WTC11 (cell line): ENCODE data around the gene TP53INP2.

Source experiments
- ATF2 ChIP-seq: sonication (generic); formaldehyde crosslinking; IDR thresholded peaks from 2 replicates; pipeline ENCODE4 v1.8.1; 2022; ENCODE audit warnings: low read depth, missing genetic modification reagents, borderline replicate concordance
- CREM ChIP-seq: sonication (generic); formaldehyde crosslinking; IDR thresholded peaks from 2 replicates; pipeline ENCODE4 v1.8.1; 2022; ENCODE audit warnings: mild to moderate bottlenecking, missing genetic modification reagents, moderate library complexity
- MAX ChIP-seq: sonication (generic); formaldehyde crosslinking; IDR thresholded peaks from 2 replicates; pipeline ENCODE4 v1.8.0; 2022; ENCODE audit warnings: mild to moderate bottlenecking, missing genetic modification reagents
- NR2C2 ChIP-seq: sonication (generic); formaldehyde crosslinking; IDR thresholded peaks from 2 replicates; pipeline ENCODE4 v1.8.0; 2022; ENCODE audit warnings: mild to moderate bottlenecking, missing genetic modification reagents
- PRRX2 ChIP-seq: fragments of 250-450 bp; sonication (Bioruptor Pico); IDR thresholded peaks from 2 replicates; pipeline ENCODE4 v1.8.0; 2021; ENCODE audit warnings: mild to moderate bottlenecking
- TF ChIP-seq, protein P1 (sequence below): fragments of 200-600 bp; IDR thresholded peaks from 2 replicates; pipeline ENCODE4 v1.8.0; 2022; ENCODE audit warnings: antibody characterized with exemption
- TF ChIP-seq, protein P2 (sequence below): sonication (generic); formaldehyde crosslinking; IDR thresholded peaks from 2 replicates; pipeline ENCODE4 v1.8.1; 2023; ENCODE audit warnings: mild to moderate bottlenecking, missing genetic modification reagents, moderate library complexity

DNA sequence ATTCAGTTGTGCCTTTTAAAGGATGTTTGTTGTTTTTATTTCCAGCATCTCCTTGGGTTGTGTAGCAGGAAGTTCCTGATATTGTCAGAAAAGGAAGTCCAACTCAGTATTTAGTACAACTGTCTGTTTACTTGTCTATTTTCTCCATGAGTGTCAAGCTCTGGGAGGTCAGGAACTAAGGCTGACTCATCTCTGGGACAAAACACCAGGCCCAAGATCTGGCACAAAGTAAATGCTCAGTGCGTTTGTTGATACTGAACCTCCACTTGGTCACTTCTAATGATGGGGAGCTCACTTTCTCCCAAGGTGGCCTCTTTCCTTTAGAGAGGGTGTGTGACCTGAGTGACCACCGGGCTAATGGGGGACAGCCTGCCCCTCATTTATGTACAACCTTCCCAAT, 14.7 kb upstream of the TP53INP2 start:
- TF ChIP-seq, protein P1, sequence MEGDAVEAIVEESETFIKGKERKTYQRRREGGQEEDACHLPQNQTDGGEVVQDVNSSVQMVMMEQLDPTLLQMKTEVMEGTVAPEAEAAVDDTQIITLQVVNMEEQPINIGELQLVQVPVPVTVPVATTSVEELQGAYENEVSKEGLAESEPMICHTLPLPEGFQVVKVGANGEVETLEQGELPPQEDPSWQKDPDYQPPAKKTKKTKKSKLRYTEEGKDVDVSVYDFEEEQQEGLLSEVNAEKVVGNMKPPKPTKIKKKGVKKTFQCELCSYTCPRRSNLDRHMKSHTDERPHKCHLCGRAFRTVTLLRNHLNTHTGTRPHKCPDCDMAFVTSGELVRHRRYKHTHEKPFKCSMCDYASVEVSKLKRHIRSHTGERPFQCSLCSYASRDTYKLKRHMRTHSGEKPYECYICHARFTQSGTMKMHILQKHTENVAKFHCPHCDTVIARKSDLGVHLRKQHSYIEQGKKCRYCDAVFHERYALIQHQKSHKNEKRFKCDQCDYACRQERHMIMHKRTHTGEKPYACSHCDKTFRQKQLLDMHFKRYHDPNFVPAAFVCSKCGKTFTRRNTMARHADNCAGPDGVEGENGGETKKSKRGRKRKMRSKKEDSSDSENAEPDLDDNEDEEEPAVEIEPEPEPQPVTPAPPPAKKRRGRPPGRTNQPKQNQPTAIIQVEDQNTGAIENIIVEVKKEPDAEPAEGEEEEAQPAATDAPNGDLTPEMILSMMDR = no peak
- TF ChIP-seq NR2C2 (CRISPR knock-in tag) = no peak
- no peak for TF ChIP-seq CREM (CRISPR knock-in tag)
- TF ChIP-seq, protein P2, sequence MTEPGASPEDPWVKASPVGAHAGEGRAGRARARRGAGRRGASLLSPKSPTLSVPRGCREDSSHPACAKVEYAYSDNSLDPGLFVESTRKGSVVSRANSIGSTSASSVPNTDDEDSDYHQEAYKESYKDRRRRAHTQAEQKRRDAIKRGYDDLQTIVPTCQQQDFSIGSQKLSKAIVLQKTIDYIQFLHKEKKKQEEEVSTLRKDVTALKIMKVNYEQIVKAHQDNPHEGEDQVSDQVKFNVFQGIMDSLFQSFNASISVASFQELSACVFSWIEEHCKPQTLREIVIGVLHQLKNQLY (CRISPR knock-in tag) = no peak
- no peak for TF ChIP-seq ATF2 (CRISPR knock-in tag)
- TF ChIP-seq PRRX2 (CRISPR knock-in tag) = no peak
- TF ChIP-seq MAX (CRISPR knock-in tag) = no peak
